Hepatocyte (in vitro differentiated cells): ENCODE results near the gene MYO1D. TPM values are rescaled to one million over a fixed set of nuclear protein-coding genes. Genes with fewer than 3 reads are reported as not detected.

Experiments used
- DNase-seq: peaks from one replicate; pipeline ENCODE4 v3.0.0-alpha.2; 2016; ENCODE audit warnings: low spot score
- H2AFZ ChIP-seq: fragments of 200-600 bp; sonication (generic); 2 replicates; pipeline ENCODE4 v1.6.0; 2016; ENCODE audit warnings: antibody characterized with exemption, mild to moderate bottlenecking
- H3K27ac ChIP-seq: fragments of 200-600 bp; sonication (generic); 2 replicates; pipeline ENCODE4 v1.5.1; 2016; ENCODE audit warnings: mild to moderate bottlenecking
- H3K27me3 ChIP-seq: fragments of 200-600 bp; sonication (generic); 2 replicates; pipeline ENCODE4 v1.6.1; 2016
- H3K36me3 ChIP-seq: fragments of 200-600 bp; sonication (generic); replicated peaks from 2 replicates; pipeline ENCODE4 v1.5.1; 2016; ENCODE audit warnings: low read depth; ENCODE audit not compliant: insufficient read depth
- H3K4me1 ChIP-seq: fragments of 200-600 bp; sonication (generic); 2 replicates; pipeline ENCODE4 v1.5.1; 2016; ENCODE audit warnings: mild to moderate bottlenecking, moderate library complexity; ENCODE audit not compliant: insufficient read depth
- H3K4me2 ChIP-seq: fragments of 200-600 bp; sonication (generic); 2 replicates; pipeline ENCODE4 v1.6.0; 2016
- H3K4me3 ChIP-seq: fragments of 200-600 bp; sonication (generic); 2 replicates; pipeline ENCODE4 v1.5.1; 2016; ENCODE audit warnings: mild to moderate bottlenecking
- H3K79me2 ChIP-seq: fragments of 200-600 bp; sonication (generic); 2 replicates; pipeline ENCODE4 v1.6.0; 2017; ENCODE audit warnings: mild to moderate bottlenecking
- H3K9me2 ChIP-seq: fragments of 200-600 bp; sonication (generic); replicated peaks from 2 replicates; pipeline ENCODE4 v1.6.0; 2017; ENCODE audit warnings: mild to moderate bottlenecking; ENCODE audit not compliant: insufficient read depth
- H3K9me3 ChIP-seq: fragments of 200-600 bp; sonication (generic); 2 replicates; pipeline ENCODE4 v1.5.1; 2016; ENCODE audit warnings: low read depth, mild to moderate bottlenecking
- H4K20me1 ChIP-seq: fragments of 200-600 bp; sonication (generic); 2 replicates; pipeline ENCODE4 v1.6.0; 2016; ENCODE audit warnings: mild to moderate bottlenecking; ENCODE audit not compliant: insufficient read depth, poor library complexity, severe bottlenecking
- CTCF ChIP-seq: fragments of 200-600 bp; sonication (generic); IDR thresholded peaks from 2 replicates; pipeline ENCODE4 v1.5.1; 2016; ENCODE audit warnings: antibody characterized with exemption, mild to moderate bottlenecking; ENCODE audit not compliant: poor library complexity
- EZH2 ChIP-seq: fragments of 200-600 bp; sonication (generic); IDR thresholded peaks from 2 replicates; pipeline ENCODE4 v1.6.1; 2016; ENCODE audit warnings: antibody characterized with exemption, mild to moderate bottlenecking, borderline replicate concordance
- EZH2phosphoT487 ChIP-seq: fragments of 200-600 bp; sonication (generic); IDR thresholded peaks from one replicate; pipeline ENCODE4 v1.6.1; 2018; ENCODE audit warnings: antibody characterized with exemption, mild to moderate bottlenecking, low read depth, moderate library complexity; ENCODE audit not compliant: unreplicated experiment, severe bottlenecking
- WGBS: methylation state at CpG from one replicate; pipeline ENCODE4 v1.1.6; 2016; ENCODE audit warnings: low lambda C conversion rate; ENCODE audit errors: missing lambda C conversion rate; 5-methylcytosine and 5-hydroxymethylcytosine counted together
- polyA plus RNA-seq: library from polyadenylated mRNA; unstranded; fragments of >200 nt; fragmentation: Nextera tagmentation; extraction: Ambion mirVana; gene quantifications from 2 replicates; pipeline ENCODE4 v1.2.1, GENCODE V29; 2016
- total RNA-seq: library from RNA; depleted of rRNA; stranded (reverse); fragments of >200 nt; gene quantifications from 2 replicates; pipeline ENCODE4 v1.2.3, GENCODE V29; 2014

Gene MYO1D
- total and polyA plus RNA-seq, 2 experiments from 2014 or later = 36.2 to 89.0 TPM

GRCh38 chr17:32916134-32916533 is 39.2 kb upstream of the MYO1D start:
- DNase-seq = no peak
- no peak overlapping the region for H2AFZ ChIP-seq
- TF ChIP-seq CTCF (no peak), EZH2phosphoT487 (no peak), EZH2 (no peak)
- no peaks in the 10 kb centered on the region for H3K9me3 ChIP-seq
- H3K4me1 ChIP-seq = peaks cover 18% of the 10 kb centered on the region
- no peaks in the 10 kb centered on the region for H3K36me3 ChIP-seq
- no peaks in the 10 kb centered on the region for H3K9me2 ChIP-seq
- WGBS = 82% methylated on average over 3 of the region's 3 CpGs
- no peak overlapping the region for H3K4me2 ChIP-seq
- no peaks in the 10 kb centered on the region for H4K20me1 ChIP-seq
- H3K4me3 ChIP-seq = no peak overlapping the region
- H3K79me2 ChIP-seq = no peaks in the 10 kb centered on the region
- no peak overlapping the region for H3K27ac ChIP-seq
- no peaks in the 10 kb centered on the region for H3K27me3 ChIP-seq

- H3K27me3 ChIP-seq = no peaks in the 10 kb centered on the region
- H3K79me2 ChIP-seq = no peaks in the 10 kb centered on the region
- no peaks in the 10 kb centered on the region for H4K20me1 ChIP-seq
- no peak overlapping the region for H3K4me2 ChIP-seq
- H3K27ac ChIP-seq = no peak overlapping the region
- 59% methylated on average over 2 of the region's 2 CpGs for WGBS
- peaks cover 27% of the 10 kb centered on the region for H3K4me1 ChIP-seq
- H2AFZ ChIP-seq = no peak overlapping the region
- no peaks in the 10 kb centered on the region for H3K9me2 ChIP-seq
- no peaks in the 10 kb centered on the region for H3K9me3 ChIP-seq
- H3K4me3 ChIP-seq = no peak overlapping the region
- no peak for TF ChIP-seq CTCF
- no peak for TF ChIP-seq EZH2
- TF ChIP-seq EZH2phosphoT487 = no peak
- H3K36me3 ChIP-seq = no peaks in the 10 kb centered on the region
- DNase-seq = no peak
Observed at GRCh38 chr17:32915245-32915644, 38.3 kb upstream of the MYO1D start.

GRCh38 chr17:32914181-32914580 is 37.3 kb upstream of the MYO1D start:
- H3K79me2 ChIP-seq = no peaks in the 10 kb centered on the region

More at GRCh38 chr17:32914181-32914580, 37.3 kb upstream of the MYO1D start:
- Histone ChIP-seq H3K9me2 (no peaks in the 10 kb centered on the region), H3K27ac (no peak overlapping the region), H4K20me1 (no peaks in the 10 kb centered on the region), H3K4me3 (no peak overlapping the region), H3K36me3 (no peaks in the 10 kb centered on the region), H3K27me3 (no peaks in the 10 kb centered on the region), H2AFZ (no peak overlapping the region), H3K4me2 (no peak overlapping the region), H3K9me3 (no peaks in the 10 kb centered on the region), H3K4me1 (peaks cover 29% of the 10 kb centered on the region)
- DNase-seq = no peak
- no peak for TF ChIP-seq EZH2
- TF ChIP-seq CTCF = no peak
- no peak for TF ChIP-seq EZH2phosphoT487
- 91% methylated on average over 3 of the region's 3 CpGs for WGBS
